Measurements from ENCODE around the gene CCDC85C.

Gene CCDC85C

DNA sequence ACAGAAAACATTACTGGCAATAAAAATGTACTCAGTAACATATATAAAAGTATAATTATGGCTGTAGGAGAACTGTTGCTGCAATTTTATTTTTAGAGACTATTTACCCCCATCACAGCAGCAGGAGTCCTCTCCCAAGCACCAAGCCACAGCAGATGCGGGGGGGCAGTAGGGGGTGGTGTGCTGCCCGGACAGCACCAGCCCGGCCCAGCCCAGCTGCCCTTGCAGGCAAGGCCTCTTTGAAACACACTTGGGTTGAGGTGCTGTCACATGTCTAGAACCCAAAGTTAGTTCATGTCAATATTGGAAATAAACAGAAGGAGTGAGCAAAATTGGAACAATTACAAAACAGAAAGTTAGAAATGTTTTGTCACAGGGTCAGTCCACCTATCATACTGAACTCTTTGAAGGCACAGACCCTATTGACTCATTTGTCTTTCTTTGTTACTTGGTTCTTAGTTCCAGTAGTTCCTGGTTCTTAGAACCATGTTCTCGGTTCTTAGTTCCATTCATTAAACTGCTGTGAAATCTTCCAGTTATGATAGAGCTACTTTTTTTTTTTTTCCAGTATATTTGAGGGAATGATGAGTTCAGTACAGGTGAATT lies 100.1 kb downstream of the CCDC85C start:
- Histone ChIP-seq H3K9me3 (ENCODE audit: low read length) (no peaks in the 10 kb centered on the region), H3K4me1 (ENCODE audit: insufficient read depth, low read length) (peaks cover 12% of the 10 kb centered on the region), H3K27me3 (ENCODE audit: insufficient read depth, low read length) (no peaks in the 10 kb centered on the region), H3K4me3 (ENCODE audit: low read length) (no peak overlapping the region), H2AFZ (ENCODE audit: low read depth, low read length) (no peak overlapping the region), H3K36me3 (ENCODE audit: insufficient read depth, low read length) (peaks cover 91% of the 10 kb centered on the region)

DNA sequence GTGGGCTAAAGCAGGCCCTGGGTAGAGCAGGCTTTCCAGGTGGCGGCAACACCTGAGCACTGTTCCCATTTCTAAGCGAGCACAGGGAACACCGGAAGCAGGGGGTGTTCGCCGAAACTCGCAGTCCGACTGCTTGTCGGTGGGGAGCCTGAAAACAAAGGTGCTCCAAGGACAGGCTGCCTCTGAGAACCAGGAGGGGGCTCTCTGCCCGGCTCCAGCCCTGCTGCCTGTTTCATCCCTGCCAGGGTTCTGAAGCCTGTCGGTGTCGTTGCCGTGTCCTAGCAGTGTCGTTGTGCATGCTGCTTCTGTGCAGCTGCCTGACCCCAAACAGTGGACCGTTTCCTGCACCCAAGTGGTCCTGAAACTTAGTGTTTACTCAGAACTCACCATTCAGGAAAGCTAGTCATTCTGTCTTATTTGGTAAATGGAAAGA lies 101.0 kb downstream of the CCDC85C start:
- Histone ChIP-seq H3K9me3 (ENCODE audit: low read length) (no peaks in the 10 kb centered on the region), H3K4me3 (ENCODE audit: low read length) (no peak overlapping the region), H3K27me3 (ENCODE audit: insufficient read depth, low read length) (no peaks in the 10 kb centered on the region), H3K36me3 (ENCODE audit: insufficient read depth, low read length) (peaks cover 87% of the 10 kb centered on the region), H2AFZ (ENCODE audit: low read depth, low read length) (no peak overlapping the region), H3K4me1 (ENCODE audit: insufficient read depth, low read length) (peaks cover 12% of the 10 kb centered on the region)

DNA sequence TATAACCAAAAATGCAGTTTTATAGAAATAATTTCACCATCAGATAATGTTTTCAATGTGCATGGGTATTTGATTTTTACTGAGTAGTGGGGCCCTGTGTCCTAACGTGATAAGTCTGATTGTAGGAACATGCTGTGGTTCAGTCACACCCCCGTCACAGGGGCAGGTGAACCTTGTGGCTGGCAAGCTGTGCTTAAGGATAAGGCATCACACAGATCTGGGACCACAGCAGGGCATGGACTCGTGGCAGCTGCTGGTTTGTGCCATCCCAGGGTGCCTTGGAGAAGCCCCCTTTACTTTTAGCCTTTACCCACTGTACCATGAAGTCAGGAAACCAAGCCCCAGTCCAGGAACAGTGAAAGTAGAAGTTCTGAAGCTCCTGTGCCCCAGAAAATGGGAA lies 106.1 kb downstream of the CCDC85C start:
- H2AFZ ChIP-seq (ENCODE audit: low read depth, low read length): no peak overlapping the region
- no peak overlapping the region for H3K4me3 ChIP-seq (ENCODE audit: low read length)
- peaks cover 76% of the 10 kb centered on the region for H3K36me3 ChIP-seq (ENCODE audit: insufficient read depth, low read length)
- no peaks in the 10 kb centered on the region for H3K4me1 ChIP-seq (ENCODE audit: insufficient read depth, low read length)
- H3K9me3 ChIP-seq (ENCODE audit: low read length): no peaks in the 10 kb centered on the region
- H3K27me3 ChIP-seq (ENCODE audit: insufficient read depth, low read length): no peaks in the 10 kb centered on the region

DNA sequence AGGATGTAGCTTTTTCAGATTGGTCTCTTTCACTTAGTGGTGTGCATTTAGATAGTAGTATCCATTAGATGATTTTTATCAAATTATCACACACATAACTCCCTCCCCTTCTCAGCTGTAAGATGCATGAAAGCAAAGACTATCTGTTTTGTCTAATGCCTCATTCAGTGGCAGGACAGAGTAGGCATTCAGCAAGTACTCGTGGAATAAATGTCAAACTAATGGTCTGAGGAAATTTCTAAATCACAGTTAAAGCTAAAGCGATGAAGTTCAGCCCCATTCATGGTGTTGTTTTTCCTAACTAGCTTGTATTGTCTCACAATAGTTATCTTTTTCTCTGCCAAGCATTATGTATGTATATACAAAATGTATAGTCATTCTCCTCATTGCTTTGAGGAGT lies 106.7 kb downstream of the CCDC85C start:
- no peaks in the 10 kb centered on the region for H3K27me3 ChIP-seq (ENCODE audit: insufficient read depth, low read length)
- H2AFZ ChIP-seq (ENCODE audit: low read depth, low read length): no peak overlapping the region
- H3K36me3 ChIP-seq (ENCODE audit: insufficient read depth, low read length): peaks cover 76% of the 10 kb centered on the region
- no peaks in the 10 kb centered on the region for H3K4me1 ChIP-seq (ENCODE audit: insufficient read depth, low read length)
- H3K9me3 ChIP-seq (ENCODE audit: low read length): no peaks in the 10 kb centered on the region
- no peak overlapping the region for H3K4me3 ChIP-seq (ENCODE audit: low read length)

DNA sequence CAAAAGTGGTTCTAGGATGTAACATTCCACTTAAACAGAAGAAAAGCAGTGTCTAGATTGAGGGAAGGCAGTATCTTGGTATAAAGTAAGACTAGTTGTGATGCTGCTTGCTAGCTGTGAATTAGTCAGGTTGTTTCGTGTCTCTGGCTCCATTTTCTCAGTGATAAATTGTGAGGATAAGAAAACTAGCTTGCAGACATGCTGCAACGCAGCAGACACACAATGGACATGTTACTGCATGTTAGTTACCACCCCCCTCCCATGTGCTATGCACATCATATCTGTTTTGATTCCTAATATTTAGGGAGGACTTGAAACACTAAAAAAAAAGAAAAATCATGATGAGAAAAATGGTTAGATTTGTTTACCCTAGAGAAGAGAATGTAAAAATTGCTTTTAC lies 119.9 kb downstream of the CCDC85C start:
- Histone ChIP-seq H2AFZ (ENCODE audit: low read depth, low read length) (no peak overlapping the region), H3K9me3 (ENCODE audit: low read length) (no peaks in the 10 kb centered on the region), H3K36me3 (ENCODE audit: insufficient read depth, low read length) (no peaks in the 10 kb centered on the region), H3K27me3 (ENCODE audit: insufficient read depth, low read length) (no peaks in the 10 kb centered on the region), H3K4me3 (ENCODE audit: low read length) (no peak overlapping the region), H3K4me1 (ENCODE audit: insufficient read depth, low read length) (peaks cover 31% of the 10 kb centered on the region)

DNA sequence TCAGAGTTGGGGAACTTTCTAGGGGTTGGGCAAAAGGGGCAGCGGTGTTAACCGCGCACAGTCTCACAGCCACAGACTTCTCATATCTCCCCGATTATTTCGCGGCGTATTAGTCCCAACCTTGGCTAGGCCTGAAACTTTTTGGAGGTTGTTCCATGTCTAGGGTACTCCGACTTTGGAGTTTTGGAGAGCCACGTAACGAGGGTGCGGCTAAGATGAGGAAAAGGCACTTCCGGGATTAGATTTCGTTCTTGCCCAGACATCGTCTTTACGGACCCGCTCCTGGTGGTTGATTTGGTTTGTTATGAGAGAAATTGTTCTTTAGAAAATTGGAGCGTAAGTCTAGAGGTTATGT lies 122.3 kb downstream of the CCDC85C start:
- Histone ChIP-seq H3K4me3 (ENCODE audit: low read length) (peak overlapping the region; percentile 93), H3K36me3 (ENCODE audit: insufficient read depth, low read length) (no peaks in the 10 kb centered on the region), H3K9me3 (ENCODE audit: low read length) (no peaks in the 10 kb centered on the region), H2AFZ (ENCODE audit: low read depth, low read length) (peak overlapping the region; percentile 14), H3K4me1 (ENCODE audit: insufficient read depth, low read length) (peaks cover 44% of the 10 kb centered on the region), H3K27me3 (ENCODE audit: insufficient read depth, low read length) (no peaks in the 10 kb centered on the region)

DNA sequence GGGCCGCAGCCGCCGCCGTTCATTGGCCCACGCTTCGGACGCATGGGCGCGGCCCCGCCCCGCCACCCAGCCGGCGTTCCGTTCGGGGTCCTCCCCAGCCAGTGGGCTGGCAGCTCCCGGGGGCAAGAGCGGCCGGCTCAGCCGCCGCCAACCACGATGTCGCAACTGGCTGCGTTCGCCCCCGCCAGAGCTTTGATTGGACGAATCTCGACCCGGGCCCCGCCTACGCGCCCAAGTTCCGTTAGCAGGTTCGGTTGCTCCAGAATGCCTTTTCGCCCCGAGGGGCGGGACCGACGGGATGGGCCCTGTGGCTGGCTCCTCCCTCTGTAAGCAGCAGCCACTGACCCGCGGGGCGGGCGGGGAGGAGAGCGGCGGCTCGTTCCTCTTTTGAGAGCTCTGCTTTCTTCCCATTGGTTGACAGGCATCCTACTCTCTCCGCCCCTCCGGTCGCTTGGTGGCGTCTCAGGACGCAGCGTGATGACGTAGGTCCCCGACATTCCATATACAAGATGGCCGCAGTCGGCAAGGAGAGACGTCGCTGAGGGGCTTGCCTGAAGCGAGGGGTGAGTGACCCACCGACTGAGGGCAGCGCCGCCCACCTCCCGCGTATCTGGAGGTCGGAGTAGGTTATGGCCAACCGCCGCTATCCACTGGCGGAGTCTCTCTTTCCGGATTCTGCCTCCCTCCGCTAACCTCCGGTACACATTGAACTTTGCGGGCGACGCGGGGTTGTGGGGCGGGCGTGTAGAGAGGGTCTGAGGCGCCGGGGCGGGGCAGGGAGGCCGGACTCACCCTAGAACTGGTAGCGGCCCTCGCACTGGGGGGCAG lies 122.9 kb downstream of the CCDC85C start, which contains the start of gene CCNK:
Gene CCNK, plus strand, starts transcription at position 493 of the 828 bp plus-strand sequence. CDS start 11,269 bp downstream, outside the sequence.
- peak within 1 kb of the TSS; percentile 14 for H2AFZ ChIP-seq (ENCODE audit: low read depth, low read length)
- no peaks in the 10 kb centered on the region for H3K27me3 ChIP-seq (ENCODE audit: insufficient read depth, low read length)
- no peaks in the 10 kb centered on the region for H3K36me3 ChIP-seq (ENCODE audit: insufficient read depth, low read length)
- H3K4me1 ChIP-seq (ENCODE audit: insufficient read depth, low read length): peaks cover 44% of the 10 kb centered on the region
- H3K4me3 ChIP-seq (ENCODE audit: low read length): peak within 1 kb of the TSS; percentile 93
- H3K9me3 ChIP-seq (ENCODE audit: low read length): no peaks in the 10 kb centered on the region

DNA sequence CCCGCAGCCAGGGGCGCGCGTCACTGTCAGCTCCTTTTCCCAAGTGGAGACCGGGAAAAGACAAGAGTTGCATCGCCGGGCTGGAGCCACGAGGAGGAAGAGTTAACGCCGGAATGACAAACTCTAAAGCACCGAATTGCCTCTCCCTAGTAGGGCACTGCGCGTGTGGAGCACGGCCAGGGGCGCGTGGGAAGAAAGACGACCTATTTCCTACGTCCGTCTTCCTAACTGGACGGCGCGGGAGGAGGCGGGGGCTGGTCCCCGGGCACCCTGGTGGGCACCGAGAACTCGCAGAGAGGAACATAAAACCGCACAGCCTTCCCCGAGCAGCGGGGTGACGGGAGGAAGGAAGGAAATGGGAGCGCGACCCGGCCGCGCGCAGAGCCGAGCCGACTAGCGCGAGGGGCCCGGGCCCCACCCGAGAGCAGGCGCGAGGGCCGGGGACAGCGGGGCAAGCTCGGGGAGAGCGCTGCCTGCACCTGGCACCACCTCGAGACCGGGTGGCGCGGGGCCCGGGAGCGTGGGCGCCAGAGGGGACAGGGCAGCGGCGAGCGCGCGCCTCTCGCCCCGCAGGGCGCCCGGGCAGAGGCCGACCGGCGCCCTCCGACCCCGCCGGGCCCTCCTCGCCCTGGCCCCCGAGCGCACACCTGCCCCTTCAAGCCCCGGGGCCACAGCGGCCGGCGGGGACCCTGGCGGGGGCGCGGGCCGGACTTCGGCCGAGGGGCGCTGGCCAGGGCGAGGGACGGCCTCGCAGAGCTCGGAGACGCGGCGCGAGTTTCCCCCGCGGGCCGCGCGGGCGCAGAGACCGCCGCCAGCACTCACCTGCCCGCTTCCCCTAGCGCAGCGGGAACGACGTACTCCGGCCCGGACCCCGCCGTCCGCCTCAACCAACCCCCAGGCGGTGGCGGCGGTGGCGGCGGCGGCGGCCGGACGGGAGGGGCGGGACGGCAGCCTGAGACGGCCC lies 123.8 kb downstream of the CCDC85C start, which contains the start of gene SETD3:
Gene SETD3, minus strand, starts transcription at position 954 of the 964 bp plus-strand sequence. CDS start 15,054 bp downstream, outside the sequence.
- Histone ChIP-seq H3K4me3 (ENCODE audit: low read length) (peak within 1 kb of the TSS; percentile 93), H3K27me3 (ENCODE audit: insufficient read depth, low read length) (no peaks in the 10 kb centered on the region), H3K4me1 (ENCODE audit: insufficient read depth, low read length) (peaks cover 44% of the 10 kb centered on the region), H3K36me3 (ENCODE audit: insufficient read depth, low read length) (no peaks in the 10 kb centered on the region), H3K9me3 (ENCODE audit: low read length) (no peaks in the 10 kb centered on the region), H2AFZ (ENCODE audit: low read depth, low read length) (peak within 1 kb of the TSS; percentile 14)

DNA sequence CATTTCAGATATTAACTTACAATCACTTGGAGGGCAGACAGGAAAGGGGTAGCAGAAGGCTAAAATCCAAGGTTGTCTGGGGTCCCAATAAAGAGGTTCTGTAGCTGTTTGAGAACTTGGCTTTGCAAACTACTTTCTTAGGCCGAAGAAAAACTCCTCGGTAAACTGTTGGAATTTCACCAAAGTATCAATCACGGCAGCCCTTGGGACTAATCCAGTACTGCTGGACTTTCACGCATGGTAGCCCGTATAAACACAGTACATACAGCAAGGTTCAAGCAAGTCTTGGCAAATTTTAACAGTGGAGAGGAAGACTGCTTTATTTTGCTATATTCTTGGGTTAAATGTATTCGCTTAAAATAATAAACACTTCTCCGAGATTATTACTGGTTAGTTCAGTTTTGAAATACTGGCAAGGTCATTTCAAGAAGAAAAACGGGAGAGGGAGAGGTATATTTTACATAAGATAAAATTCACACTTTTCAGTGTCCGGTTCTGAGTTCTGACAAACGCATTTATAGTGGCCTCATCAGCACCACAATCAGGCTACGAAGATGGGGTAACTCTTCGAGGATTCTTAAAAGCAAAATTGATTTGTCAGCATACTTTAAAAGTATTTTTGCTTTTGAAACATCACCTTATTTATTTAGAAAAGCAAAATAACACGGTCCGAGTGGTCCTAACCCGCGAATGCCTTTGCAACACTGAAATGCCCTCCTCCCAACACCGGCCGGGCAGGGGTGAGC lies 124.7 kb downstream of the CCDC85C start:
- H3K9me3 ChIP-seq (ENCODE audit: low read length): no peaks in the 10 kb centered on the region
- no peaks in the 10 kb centered on the region for H3K36me3 ChIP-seq (ENCODE audit: insufficient read depth, low read length)
- H2AFZ ChIP-seq (ENCODE audit: low read depth, low read length): no peak overlapping the region
- H3K27me3 ChIP-seq (ENCODE audit: insufficient read depth, low read length): no peaks in the 10 kb centered on the region
- peak overlapping the region; percentile 76 for H3K4me3 ChIP-seq (ENCODE audit: low read length)
- peaks cover 44% of the 10 kb centered on the region for H3K4me1 ChIP-seq (ENCODE audit: insufficient read depth, low read length)

DNA sequence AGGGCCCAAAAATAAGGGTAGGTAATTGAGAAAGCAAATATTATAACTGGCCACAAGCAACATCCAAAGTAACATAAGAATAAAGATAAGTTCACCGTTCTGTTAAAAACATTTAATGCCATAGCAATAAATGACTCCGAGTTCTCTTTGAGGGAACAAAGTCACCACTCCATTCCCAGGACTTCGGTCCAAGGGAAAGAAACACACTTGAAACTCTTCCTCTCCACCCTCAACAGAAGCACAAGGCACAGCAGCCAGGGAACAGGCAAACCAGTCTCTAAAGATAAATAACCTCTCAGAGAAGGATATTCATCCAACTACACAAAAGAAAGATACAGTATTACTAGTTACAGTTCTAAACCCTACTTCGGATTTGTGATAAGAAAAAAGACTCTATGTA lies 125.9 kb downstream of the CCDC85C start:
- Histone ChIP-seq H3K36me3 (ENCODE audit: insufficient read depth, low read length) (no peaks in the 10 kb centered on the region), H3K27me3 (ENCODE audit: insufficient read depth, low read length) (no peaks in the 10 kb centered on the region), H3K4me3 (ENCODE audit: low read length) (no peak overlapping the region), H3K9me3 (ENCODE audit: low read length) (no peaks in the 10 kb centered on the region), H2AFZ (ENCODE audit: low read depth, low read length) (no peak overlapping the region), H3K4me1 (ENCODE audit: insufficient read depth, low read length) (peaks cover 35% of the 10 kb centered on the region)

DNA sequence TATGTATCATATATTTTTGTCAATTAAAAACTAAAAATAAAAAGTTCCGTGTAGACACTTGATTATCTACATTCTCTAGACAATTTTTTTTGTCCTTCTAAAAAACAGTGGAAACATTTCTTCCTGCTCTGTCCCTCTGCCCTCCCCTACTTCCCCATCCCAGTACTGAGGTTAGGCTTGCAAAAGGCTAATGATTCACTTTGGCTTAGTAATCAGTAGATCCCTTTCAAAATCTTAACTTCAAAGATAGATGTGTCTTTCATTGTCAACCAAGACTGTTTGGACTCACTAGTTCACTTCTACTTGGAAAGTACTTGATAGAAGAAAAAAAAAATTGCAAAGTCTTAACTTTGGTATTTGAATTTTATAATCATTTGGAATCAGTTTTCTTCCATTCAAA lies 127.1 kb downstream of the CCDC85C start:
- no peaks in the 10 kb centered on the region for H3K36me3 ChIP-seq (ENCODE audit: insufficient read depth, low read length)
- H3K4me1 ChIP-seq (ENCODE audit: insufficient read depth, low read length): peaks cover 26% of the 10 kb centered on the region
- H3K27me3 ChIP-seq (ENCODE audit: insufficient read depth, low read length): no peaks in the 10 kb centered on the region
- H2AFZ ChIP-seq (ENCODE audit: low read depth, low read length): no peak overlapping the region
- no peak overlapping the region for H3K4me3 ChIP-seq (ENCODE audit: low read length)
- no peaks in the 10 kb centered on the region for H3K9me3 ChIP-seq (ENCODE audit: low read length)

DNA sequence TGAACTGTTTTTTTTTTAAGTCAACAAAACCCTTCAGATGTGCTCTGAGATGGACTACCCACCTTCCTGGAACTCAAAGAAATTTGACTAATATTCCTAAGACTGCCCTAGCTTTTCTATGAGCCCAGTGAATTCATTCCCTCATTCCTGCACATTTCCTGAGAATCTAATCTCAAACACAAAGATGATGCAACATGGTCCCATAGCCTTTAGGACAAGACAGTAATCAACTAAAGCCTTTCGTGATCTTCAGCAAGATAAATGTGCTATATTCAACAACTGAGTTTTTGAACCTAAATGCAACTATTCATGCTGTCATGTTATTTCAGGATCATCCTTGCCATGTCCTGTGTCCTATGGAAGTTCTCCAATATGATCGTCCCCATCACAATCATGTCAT lies 128.3 kb downstream of the CCDC85C start:
- peaks cover 26% of the 10 kb centered on the region for H3K4me1 ChIP-seq (ENCODE audit: insufficient read depth, low read length)
- H2AFZ ChIP-seq (ENCODE audit: low read depth, low read length): no peak overlapping the region
- H3K9me3 ChIP-seq (ENCODE audit: low read length): no peaks in the 10 kb centered on the region
- no peaks in the 10 kb centered on the region for H3K36me3 ChIP-seq (ENCODE audit: insufficient read depth, low read length)
- H3K27me3 ChIP-seq (ENCODE audit: insufficient read depth, low read length): no peaks in the 10 kb centered on the region
- H3K4me3 ChIP-seq (ENCODE audit: low read length): no peak overlapping the region
